ENCODE measurements around the gene PRKAA2.

Gene PRKAA2

GRCh38 chr1:56671085-56671484 lies 26.0 kb downstream of the PRKAA2 start:
- no peak for DNase-seq (ENCODE audit: extremely low read depth, low read depth)
- TF ChIP-seq, protein P1, sequence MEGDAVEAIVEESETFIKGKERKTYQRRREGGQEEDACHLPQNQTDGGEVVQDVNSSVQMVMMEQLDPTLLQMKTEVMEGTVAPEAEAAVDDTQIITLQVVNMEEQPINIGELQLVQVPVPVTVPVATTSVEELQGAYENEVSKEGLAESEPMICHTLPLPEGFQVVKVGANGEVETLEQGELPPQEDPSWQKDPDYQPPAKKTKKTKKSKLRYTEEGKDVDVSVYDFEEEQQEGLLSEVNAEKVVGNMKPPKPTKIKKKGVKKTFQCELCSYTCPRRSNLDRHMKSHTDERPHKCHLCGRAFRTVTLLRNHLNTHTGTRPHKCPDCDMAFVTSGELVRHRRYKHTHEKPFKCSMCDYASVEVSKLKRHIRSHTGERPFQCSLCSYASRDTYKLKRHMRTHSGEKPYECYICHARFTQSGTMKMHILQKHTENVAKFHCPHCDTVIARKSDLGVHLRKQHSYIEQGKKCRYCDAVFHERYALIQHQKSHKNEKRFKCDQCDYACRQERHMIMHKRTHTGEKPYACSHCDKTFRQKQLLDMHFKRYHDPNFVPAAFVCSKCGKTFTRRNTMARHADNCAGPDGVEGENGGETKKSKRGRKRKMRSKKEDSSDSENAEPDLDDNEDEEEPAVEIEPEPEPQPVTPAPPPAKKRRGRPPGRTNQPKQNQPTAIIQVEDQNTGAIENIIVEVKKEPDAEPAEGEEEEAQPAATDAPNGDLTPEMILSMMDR (IDR thresholded peaks at IDR 0.05; ENCODE audit: low read depth, low read length, missing control alignments) = no peak
- H3K4me3 ChIP-seq (replicated peaks; ENCODE audit: low read depth, low read length) = no peak overlapping the region

DNA sequence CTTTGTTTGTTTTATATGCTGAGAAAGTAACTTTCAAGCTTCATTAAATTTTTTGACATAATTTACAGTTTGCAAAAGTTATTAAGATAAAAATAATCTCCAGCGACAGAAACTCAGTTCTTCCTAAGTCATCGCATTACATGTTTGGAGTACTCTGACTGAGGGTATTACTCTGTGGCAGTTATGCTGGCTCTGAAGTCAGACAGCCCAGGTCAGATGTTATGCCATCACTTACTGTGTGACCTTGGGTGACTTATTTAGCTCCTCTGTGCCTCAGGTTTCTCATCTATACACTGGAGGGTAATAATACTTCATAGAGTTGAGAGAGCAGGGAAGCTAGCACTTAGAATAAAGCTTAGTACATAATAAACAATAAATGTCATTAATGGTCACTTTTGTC lies 26.4 kb downstream of the PRKAA2 start:
- no peak overlapping the region for H3K4me3 ChIP-seq (replicated peaks; ENCODE audit: low read depth, low read length)
- DNase-seq (ENCODE audit: extremely low read depth, low read depth) = no peak
- TF ChIP-seq, protein P1 (IDR thresholded peaks at IDR 0.05; ENCODE audit: low read depth, low read length, missing control alignments) = no peak

DNA sequence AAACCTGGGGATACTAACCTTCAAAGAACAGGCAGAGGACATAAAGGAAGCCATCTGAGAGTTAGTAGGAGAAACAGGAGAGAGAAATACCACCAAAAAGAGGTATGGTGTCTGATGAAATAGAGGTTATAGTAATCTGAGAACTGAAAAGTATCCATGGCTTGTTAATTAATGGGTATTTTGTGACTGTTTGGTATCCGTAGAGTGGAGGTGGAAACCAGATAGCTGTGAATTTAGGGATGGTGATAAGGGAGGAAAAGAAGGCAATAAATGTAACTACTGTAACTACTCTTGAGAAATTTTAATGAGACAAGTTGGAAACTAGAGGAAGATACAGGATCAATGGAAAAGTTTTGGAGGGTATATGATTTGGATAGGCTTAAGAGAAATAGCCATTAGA lies 27.5 kb downstream of the PRKAA2 start:
- DNase-seq (ENCODE audit: extremely low read depth, low read depth) = no peak

GRCh38 chr1:56675763-56676162 lies 30.6 kb downstream of the PRKAA2 start:
- no peak overlapping the region for H3K4me3 ChIP-seq (replicated peaks; ENCODE audit: low read depth, low read length)
- TF ChIP-seq, protein P1 (IDR thresholded peaks at IDR 0.05; ENCODE audit: low read depth, low read length, missing control alignments) = no peak
- no peak for DNase-seq (ENCODE audit: extremely low read depth, low read depth)

More for the DNA sequence above, 27.5 kb downstream of the PRKAA2 start:
- TF ChIP-seq, protein P1 (IDR thresholded peaks at IDR 0.05; ENCODE audit: low read depth, low read length, missing control alignments) = no peak
- H3K4me3 ChIP-seq (replicated peaks; ENCODE audit: low read depth, low read length) = no peak overlapping the region

GRCh38 chr1:56676571-56677035 lies 31.5 kb downstream of the PRKAA2 start:
- DNase-seq (ENCODE audit: extremely low read depth, low read depth) = peak; percentile 60

DNA sequence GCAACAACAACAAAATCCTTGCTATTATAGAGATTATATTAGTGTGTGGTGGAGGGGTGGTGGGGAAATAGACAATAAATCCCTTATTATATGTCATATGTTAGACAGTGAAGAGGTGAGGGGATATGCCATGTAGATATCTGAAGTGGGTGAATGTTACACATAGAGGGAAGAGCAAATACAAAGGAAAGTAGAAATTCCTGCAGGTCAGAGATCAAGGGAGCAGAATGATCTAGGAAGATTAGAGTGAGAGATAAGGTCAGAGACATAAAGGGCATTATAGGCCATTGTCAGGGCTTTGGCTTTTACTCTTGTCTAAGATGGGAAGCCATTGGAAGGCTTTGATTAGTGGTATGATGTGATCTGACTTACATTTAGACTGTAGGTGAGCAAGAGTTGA lies 38.5 kb downstream of the PRKAA2 start:
- H3K4me3 ChIP-seq (replicated peaks; ENCODE audit: low read depth, low read length) = no peak overlapping the region
- TF ChIP-seq, protein P1 (IDR thresholded peaks at IDR 0.05; ENCODE audit: low read depth, low read length, missing control alignments) = no peak
- DNase-seq (ENCODE audit: extremely low read depth, low read depth) = no peak

More at GRCh38 chr1:56676571-56677035, 31.5 kb downstream of the PRKAA2 start:
- H3K4me3 ChIP-seq (replicated peaks; ENCODE audit: low read depth, low read length) = no peak overlapping the region
- TF ChIP-seq, protein P1 (IDR thresholded peaks at IDR 0.05; ENCODE audit: low read depth, low read length, missing control alignments) = no peak

DNA sequence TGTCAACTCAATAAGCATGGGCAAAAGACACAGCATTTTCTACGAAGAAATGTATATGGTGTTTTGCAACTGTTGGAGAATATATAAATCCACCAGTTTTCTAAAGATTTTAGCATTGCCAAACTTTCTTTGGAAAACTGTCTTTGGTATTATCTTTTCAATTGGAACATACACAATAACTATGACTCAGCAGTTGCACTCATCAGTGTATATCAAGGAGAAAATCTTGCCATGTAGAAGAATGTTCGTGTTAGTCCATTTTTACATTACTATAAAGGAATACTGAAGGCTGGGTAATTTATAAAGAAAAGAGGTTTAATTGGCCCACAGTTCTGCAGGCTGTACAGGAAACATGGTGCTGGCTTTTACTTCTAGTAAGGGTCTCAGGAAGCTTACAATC lies 41.1 kb downstream of the PRKAA2 start:
- no peak for DNase-seq (ENCODE audit: extremely low read depth, low read depth)
- H3K4me3 ChIP-seq (replicated peaks; ENCODE audit: low read depth, low read length) = no peak overlapping the region
- TF ChIP-seq, protein P1 (IDR thresholded peaks at IDR 0.05; ENCODE audit: low read depth, low read length, missing control alignments) = no peak
